GM19452 (cell line): ENCODE measurements around the gene MAZ.
"Not testable (repeated sequence)": the region's sequence is repeated elsewhere in the genome, so short reads cannot be mapped to it uniquely, and the experiment has no call there.

Source experiments
- ATAC-seq: cut with Tn5 transposase; IDR thresholded peaks from one replicate; pipeline ENCODE4 v1.9.1; 2021; ENCODE audit not compliant: unreplicated experiment

Gene MAZ

DNA sequence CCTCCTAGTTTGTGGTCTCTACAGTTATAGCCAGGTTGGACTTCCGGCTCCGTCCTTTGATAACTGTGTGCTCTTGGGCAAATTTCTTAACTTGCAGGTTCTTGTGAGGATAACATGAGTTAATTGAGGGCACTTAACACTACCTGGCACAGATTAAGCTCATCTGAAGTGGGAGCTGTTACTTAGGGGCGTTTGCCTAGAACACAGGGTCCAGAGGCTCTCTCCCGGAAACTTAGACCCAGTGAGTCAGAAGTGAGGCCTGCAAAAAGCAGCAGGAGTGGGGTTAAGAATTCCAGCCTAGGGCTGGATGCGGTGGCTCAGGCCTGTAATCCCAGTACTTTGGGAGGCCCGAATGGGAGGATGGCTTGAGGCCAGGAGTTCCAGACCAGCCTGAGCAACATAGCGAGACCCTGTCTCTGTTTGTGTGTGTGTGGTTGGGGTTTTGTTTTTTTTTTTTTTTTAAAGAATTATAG lies 15.3 kb downstream of the MAZ start:
- ATAC-seq = no peak

DNA sequence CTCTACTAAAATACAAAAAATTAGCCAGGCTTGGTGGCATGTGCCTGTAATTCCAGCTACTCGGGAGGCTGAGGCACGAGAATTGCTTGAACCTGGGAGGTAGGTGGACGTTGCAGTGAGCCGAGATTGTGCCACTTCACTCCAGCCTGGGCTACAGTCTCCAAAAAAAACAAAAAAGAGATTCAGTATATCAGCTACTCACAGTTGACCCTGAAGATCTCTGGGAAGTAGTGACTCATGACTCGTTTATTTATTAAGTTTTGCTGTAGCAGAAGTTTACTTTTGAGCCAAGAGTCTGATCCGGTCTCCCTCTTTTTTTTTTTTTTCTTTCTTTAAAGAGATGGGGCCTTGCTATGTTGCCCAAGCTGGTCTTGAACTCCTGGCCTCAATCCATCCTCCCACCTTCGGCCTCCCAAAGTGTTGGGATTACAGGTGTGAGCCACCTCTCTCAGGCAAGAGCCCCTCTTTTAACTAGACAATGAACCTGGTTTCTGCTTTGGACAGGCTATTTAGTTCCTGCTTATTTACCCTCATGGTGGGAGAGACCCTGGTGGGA lies 18.3 kb downstream of the MAZ start:
- ATAC-seq = no peak

GRCh38 chr16:29825145-29826044 lies 19.1 kb downstream of the MAZ start:
- no peak for ATAC-seq

GRCh38 chr16:29826342-29826695 lies 20.0 kb downstream of the MAZ start:
- no peak for ATAC-seq

- no peak for ATAC-seq
Observed at GRCh38 chr16:29830774-29831173, 24.4 kb downstream of the MAZ start.

DNA sequence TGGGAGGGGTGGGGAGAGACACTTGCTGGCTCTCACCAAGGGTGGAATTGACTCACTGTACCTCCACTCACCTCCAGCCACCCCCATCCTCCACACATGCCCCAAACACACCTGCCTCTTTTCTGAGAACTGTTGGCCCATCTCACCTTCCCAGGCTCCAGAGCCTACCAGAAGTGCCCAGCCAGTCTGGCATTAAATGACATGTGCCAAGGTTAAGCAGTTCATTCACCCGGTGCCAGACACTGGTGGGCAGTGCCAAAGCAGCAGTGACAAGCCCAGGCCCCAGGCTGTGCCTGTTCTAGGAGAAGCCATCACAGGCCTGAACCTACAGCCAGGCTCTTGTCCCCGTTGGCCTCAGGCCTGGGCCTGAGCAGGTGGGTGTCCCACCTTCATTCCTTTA lies 25.2 kb downstream of the MAZ start:
- ATAC-seq = no peak

DNA sequence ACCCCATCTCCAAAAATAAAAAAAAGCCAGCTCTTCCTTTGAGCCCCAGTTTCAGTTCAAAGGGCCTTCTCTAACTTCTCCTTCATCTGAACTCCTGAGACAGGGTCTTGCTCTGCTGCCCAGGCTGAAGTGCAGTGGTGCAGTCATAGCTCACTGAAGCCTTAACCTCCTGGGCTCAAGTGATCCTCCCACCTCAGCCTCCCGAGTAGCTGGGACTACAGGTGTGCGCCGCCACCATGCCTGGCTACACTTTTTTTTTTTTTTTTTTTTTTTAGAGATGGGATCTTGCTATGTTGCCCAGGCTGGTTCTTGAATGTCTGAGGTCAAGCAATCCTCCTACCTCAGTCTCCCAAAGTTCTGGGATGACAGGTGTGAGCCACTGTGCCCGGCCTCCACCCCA lies 26.9 kb downstream of the MAZ start:
- ATAC-seq = not testable (repeated sequence)

DNA sequence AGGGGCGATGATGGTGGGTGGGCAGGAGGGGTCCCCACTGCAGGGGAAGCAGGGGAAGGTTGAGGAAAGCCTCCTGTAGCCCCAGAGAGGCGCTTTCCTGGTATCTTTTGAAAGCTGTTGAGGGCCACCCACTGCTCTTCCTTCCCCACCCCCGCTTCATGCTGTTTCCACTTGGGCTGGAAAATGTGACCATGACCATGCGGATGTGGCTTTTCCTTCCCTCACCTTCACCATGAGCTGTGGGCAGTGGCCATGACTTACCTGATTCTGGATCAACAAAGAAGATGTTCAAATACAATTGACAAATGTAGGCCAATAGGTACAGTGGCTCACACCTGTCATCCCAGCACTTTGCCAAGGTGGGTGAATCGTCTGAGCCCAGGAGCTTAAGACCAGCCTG lies 27.8 kb downstream of the MAZ start:
- no peak for ATAC-seq

- no peak for ATAC-seq
Observed at GRCh38 chr16:29835926-29836325, 29.6 kb downstream of the MAZ start.

DNA sequence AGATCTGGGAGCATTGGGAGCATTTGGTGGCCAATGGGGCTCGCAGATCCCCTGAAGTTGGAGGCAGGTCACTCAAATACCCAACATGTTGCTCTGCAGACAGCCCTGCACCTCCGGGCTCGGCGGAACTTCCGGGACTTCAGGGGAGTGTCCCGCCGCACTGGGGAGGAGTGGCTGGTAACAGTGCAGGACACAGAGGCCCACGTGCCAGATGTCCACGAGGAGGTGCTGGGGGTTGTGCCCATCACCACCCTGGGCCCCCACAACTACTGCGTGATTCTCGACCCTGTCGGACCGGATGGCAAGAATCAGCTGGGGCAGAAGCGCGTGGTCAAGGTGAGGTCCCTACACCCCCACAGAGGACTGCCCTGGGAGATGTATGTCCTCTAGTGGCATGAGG lies 30.3 kb downstream of the MAZ start:
- ATAC-seq = no peak

DNA sequence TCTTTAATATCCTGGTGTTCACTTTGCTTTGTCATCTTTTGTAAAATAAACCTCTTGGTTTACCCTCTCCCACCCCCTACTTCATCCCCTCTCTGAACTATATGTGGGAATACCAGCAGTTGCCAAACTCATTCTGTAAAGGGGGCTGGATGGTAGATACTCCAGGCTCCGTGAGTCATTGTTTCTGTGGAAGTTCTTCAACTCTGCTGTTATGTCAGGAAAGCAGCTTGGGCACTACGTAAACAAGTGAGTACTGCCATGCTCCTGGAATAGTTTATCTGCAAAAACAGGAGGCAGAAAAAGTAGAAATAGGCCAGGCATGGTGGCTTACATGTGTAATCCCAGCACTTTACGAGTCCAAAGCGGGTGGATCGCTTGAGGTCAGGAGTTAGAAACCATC lies 31.5 kb downstream of the MAZ start:
- ATAC-seq = no peak

DNA sequence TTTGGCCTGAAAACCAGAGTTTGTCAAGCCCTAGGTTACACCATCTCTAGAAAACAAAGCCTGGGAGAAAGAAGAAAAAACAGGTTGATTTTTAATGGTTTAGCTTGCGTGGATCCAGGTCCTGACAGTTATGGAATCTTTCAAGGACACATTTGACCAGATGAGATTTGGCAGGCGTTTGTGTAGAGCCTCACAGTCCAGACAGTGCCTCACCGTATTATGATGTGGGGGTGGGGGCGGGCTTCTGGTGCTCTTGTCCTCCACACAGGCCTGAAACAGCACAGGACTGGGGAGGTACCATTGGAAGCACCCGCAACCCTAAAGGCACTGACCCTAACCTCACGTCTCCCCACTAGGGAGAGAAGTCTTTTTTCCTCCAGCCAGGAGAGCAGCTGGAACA lies 33.5 kb downstream of the MAZ start:
- ATAC-seq = no peak

GRCh38 chr16:29840240-29840639 lies 33.9 kb downstream of the MAZ start:
- ATAC-seq = no peak

- ATAC-seq = no peak
Observed at GRCh38 chr16:29841631-29842030, 35.3 kb downstream of the MAZ start.

DNA sequence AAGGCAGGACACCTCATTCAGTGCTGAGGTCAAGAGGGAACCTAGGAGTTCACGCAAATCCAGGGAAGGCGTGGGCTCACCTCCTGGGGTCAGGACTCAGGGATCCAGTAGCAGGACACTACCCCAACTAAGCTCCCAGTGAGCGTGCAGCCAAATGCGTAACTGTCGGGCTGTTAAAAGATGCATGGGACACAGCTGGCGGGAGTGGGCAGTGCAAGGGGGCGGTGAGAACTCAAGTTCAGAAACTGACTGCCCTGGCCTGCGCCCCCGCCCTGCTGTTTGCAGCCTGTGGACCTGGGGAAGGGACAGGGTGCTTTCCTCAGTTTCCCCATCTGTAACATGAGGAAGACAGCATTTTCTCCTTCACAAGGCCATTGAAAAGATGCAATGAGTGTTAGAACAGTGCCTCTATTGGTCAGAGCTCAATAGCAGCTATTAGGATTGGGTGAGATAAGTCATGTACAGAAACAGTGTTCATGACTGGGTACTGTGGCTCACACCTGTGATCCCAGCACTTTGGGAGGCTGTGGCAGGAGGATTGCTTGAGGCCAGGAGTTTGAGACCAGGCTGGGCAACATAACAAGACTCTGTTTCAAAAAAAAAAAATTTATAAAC lies 36.5 kb downstream of the MAZ start:
- ATAC-seq = no peak

- no peak for ATAC-seq
Observed at GRCh38 chr16:29843931-29844330, 37.6 kb downstream of the MAZ start.

DNA sequence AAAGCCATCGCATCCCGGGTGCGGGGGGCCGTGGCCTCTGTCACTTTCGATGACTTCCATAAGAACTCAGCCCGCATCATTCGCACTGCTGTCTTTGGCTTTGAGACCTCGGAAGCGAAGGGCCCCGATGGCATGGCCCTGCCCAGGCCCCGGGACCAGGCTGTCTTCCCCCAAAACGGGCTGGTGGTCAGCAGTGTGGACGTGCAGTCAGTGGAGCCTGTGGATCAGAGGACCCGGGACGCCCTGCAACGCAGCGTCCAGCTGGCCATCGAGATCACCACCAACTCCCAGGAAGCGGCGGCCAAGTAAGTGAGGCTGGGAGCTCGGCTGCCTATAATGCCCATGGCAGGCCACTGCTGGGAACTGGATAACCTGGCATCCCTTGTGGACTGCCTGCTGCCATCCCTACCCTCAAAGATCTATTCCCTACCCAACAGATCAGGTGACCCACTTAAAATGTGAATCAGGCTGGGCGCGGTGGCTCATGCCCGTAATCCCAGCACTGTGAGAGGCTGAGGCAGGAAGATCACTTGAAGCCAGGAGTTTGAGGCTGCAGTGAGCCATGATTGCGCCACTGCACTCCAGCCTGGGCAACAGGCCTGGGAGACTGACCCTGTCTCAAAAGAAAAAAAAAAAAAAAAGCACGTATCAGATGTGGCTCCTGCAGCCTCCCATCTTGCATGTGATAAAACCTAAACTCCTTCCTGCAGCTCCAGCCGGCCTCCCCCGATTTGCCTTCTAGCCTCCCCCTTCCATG lies 38.4 kb downstream of the MAZ start:
- ATAC-seq = no peak

GRCh38 chr16:29845656-29846055 lies 39.3 kb downstream of the MAZ start:
- ATAC-seq = no peak

GRCh38 chr16:29848420-29849297 lies 42.3 kb downstream of the MAZ start:
- no peak for ATAC-seq

GRCh38 chr16:29849505-29849904 lies 43.2 kb downstream of the MAZ start:
- ATAC-seq = no peak

DNA sequence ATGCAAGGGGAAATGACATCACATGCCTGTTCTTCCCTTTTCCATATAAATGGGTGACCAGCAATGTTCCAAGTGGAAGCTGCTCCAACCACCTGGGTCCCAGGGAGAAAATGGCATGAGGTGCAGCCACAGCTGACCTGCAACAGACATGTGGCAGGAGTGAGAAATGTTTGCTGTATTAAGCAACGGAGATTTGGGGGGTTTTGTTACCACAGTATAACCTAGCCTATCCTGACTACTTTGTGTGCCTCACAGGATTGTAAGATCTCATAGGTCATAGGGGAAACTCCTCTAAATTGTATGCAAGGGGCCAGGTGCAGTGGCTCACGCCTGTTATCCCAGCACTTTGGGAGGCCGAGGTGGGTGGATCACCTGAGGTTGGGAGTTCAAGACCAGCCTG lies 44.7 kb downstream of the MAZ start:
- ATAC-seq = no peak
